IMR-90 (cell line): Measurements from ENCODE around the gene GRAMD1A. TPM values are rescaled to one million over a fixed set of nuclear protein-coding genes. Genes with fewer than 3 reads are reported as not detected.
"Not testable (repeated sequence)": the region's sequence is repeated elsewhere in the genome, so short reads cannot be mapped to it uniquely, and the experiment has no call there.

Experiments used
- ATAC-seq: fragments of 200-7000 bp; cut with Tn5 transposase; 2 replicates; pipeline ENCODE4 v1.9.1; 2020; ENCODE audit warnings: low read depth, mild to moderate bottlenecking, moderate library complexity
- BruUV-seq: library from RNA; stranded (reverse); fragments of 400-500 nt; replicated peaks from 2 replicates; lab custom pipeline; 2021; lab: Mats Ljungman, UMichigan
- CTCF ChIA-PET: fragments of 300-600 bp; formaldehyde crosslinking; extraction: SDS; loops from one replicate; lab custom pipeline; 2021; ENCODE audit warnings: antibody characterized with exemption; lab: Yijun Ruan, JAX
- POLR2A ChIA-PET: fragments of 300-600 bp; sonication (Branson Sonifier 250); formaldehyde crosslinking; loops from one replicate; lab custom pipeline; 2022; ENCODE audit warnings: antibody characterized with exemption; ENCODE audit not compliant: unreplicated experiment; lab: Charles Lee
- DNase-seq: peaks from one replicate; pipeline ENCODE4 v3.0.0; 2013
- H2AFZ ChIP-seq: replicated peaks from 2 replicates; pipeline ENCODE3; 2013; ENCODE audit warnings: low read length, mild to moderate bottlenecking; ENCODE audit not compliant: poor library complexity
- H2AK5ac ChIP-seq: 2 replicates; pipeline ENCODE4 v1.6.1; 2013; ENCODE audit warnings: low read depth, low read length, inconsistent platforms
- H2AK9ac ChIP-seq: replicated peaks from 2 replicates; pipeline ENCODE3; 2013; ENCODE audit warnings: mild to moderate bottlenecking, low read depth, low read length, moderate library complexity; ENCODE audit not compliant: poor library complexity
- H2BK120ac ChIP-seq: 2 replicates; pipeline ENCODE4 v1.6.1; 2013; ENCODE audit warnings: low read depth, low read length, inconsistent platforms
- H2BK15ac ChIP-seq: 3 replicates; pipeline ENCODE4 v1.6.1; 2013; ENCODE audit warnings: low read depth, low read length, inconsistent platforms
- H2BK20ac ChIP-seq: 2 replicates; pipeline ENCODE4 v1.6.1; 2013; ENCODE audit warnings: low read depth, mild to moderate bottlenecking, inconsistent platforms, low read length, moderate library complexity
- H2BK5ac ChIP-seq: 2 replicates; pipeline ENCODE4 v1.6.1; 2013; ENCODE audit warnings: mild to moderate bottlenecking, low read depth, low read length, inconsistent platforms; ENCODE audit not compliant: poor library complexity, severe bottlenecking
- H3K14ac ChIP-seq: replicated peaks from 2 replicates; pipeline ENCODE4 v1.6.1; 2013; ENCODE audit warnings: low read depth, low read length, inconsistent platforms
- H3K18ac ChIP-seq: 2 replicates; pipeline ENCODE4 v1.6.1; 2013; ENCODE audit warnings: low read depth, low read length, control low read depth
- H3K23ac ChIP-seq: 2 replicates; pipeline ENCODE4 v1.6.1; 2013; ENCODE audit warnings: low read depth, low read length, inconsistent platforms
- H3K27ac ChIP-seq: 2 replicates; pipeline ENCODE4 v1.5.1; 2013; ENCODE audit warnings: mild to moderate bottlenecking, control low read depth, low read length; ENCODE audit not compliant: insufficient read depth
- H3K27me3 ChIP-seq: 2 replicates; pipeline ENCODE4 v1.6.1; 2013; ENCODE audit warnings: low read length; ENCODE audit not compliant: control insufficient read depth, insufficient read depth
- H3K36me3 ChIP-seq: 2 replicates; pipeline ENCODE4 v1.6.1; 2013; ENCODE audit warnings: low read length, mixed read lengths; ENCODE audit not compliant: control insufficient read depth, insufficient read depth
- H3K4ac ChIP-seq: 2 replicates; pipeline ENCODE4 v1.6.1; 2013; ENCODE audit warnings: low read depth, low read length, inconsistent platforms
- H3K4me1 ChIP-seq: 2 replicates; pipeline ENCODE4 v1.6.1; 2013; ENCODE audit warnings: low read length, mixed read lengths; ENCODE audit not compliant: control insufficient read depth, insufficient read depth
- H3K4me2 ChIP-seq: 2 replicates; pipeline ENCODE4 v1.6.1; 2013; ENCODE audit warnings: low read depth, mild to moderate bottlenecking, control low read depth, low read length, moderate library complexity
- H3K4me3 ChIP-seq: 2 replicates; pipeline ENCODE4 v1.5.1; 2013; ENCODE audit warnings: low read depth, mild to moderate bottlenecking, control low read depth, low read length, moderate library complexity; ENCODE audit not compliant: insufficient read depth
- H3K56ac ChIP-seq: 2 replicates; pipeline ENCODE4 v1.6.1; 2013; ENCODE audit warnings: low read length, inconsistent platforms; ENCODE audit not compliant: insufficient read depth; ENCODE audit errors: extremely low read depth
- H3K79me1 ChIP-seq, 2 experiments: 2 replicates each; pipeline ENCODE4 v1.6.1; 2013; ENCODE audit warnings: low read length in 2 of 2, inconsistent platforms in 1 of 2, low read depth in 1 of 2
- H3K9ac ChIP-seq: 2 replicates; pipeline ENCODE4 v1.6.1; 2013; ENCODE audit warnings: low read depth, low read length, control low read depth
- H3K9me1 ChIP-seq: 2 replicates; pipeline ENCODE4 v1.6.1; 2013; ENCODE audit warnings: low read length, inconsistent platforms; ENCODE audit not compliant: insufficient read depth
- H3K9me3 ChIP-seq: 2 replicates; pipeline ENCODE4 v1.6.1; 2013; ENCODE audit warnings: low read length; ENCODE audit not compliant: control insufficient read depth, insufficient read depth
- H4K20me1 ChIP-seq: 2 replicates; pipeline ENCODE4 v1.6.1; 2013; ENCODE audit warnings: low read length, inconsistent platforms; ENCODE audit not compliant: insufficient read depth
- H4K5ac ChIP-seq: 2 replicates; pipeline ENCODE4 v1.6.1; 2013; ENCODE audit warnings: mild to moderate bottlenecking, low read depth, low read length, control low read depth
- H4K8ac ChIP-seq, 2 experiments: 2 replicates each; pipeline ENCODE4 v1.6.1; 2013; ENCODE audit warnings: low read depth in 2 of 2, low read length in 2 of 2, control low read depth in 1 of 2, inconsistent platforms in 1 of 2
- H4K91ac ChIP-seq: 2 replicates; pipeline ENCODE4 v1.6.1; 2013; ENCODE audit warnings: low read depth, low read length, inconsistent platforms; ENCODE audit not compliant: insufficient read depth
- WGBS, 2 experiments: methylation state at CpG; one replicate each; pipeline versions ENCODE4 v1.1.5 to v1.1.7; 2013; ENCODE audit warnings: missing lambda C conversion rate in 2 of 2; ENCODE audit not compliant: insufficient read length in 1 of 2; ENCODE audit errors: extremely low coverage in 2 of 2; 5-methylcytosine and 5-hydroxymethylcytosine counted together
- dilution Hi-C: fragments of 300-500 bp; cut with HindIII; formaldehyde crosslinking; loops from one replicate; pipeline ENCODE4 v1.14.3; 2018; ENCODE audit warnings: low sequenced_read_pairs; ENCODE audit not compliant: unreplicated experiment
- in situ Hi-C: fragments of 300-500 bp; cut with MboI; formaldehyde crosslinking; loops from 3 replicates; pipeline ENCODE4 v1.14.3; 2019; ENCODE audit warnings: low sequenced_read_pairs, inconsistent platforms, mixed read lengths
- intact Hi-C: fragments of 100-400 bp; cut with micrococcal nuclease; formaldehyde crosslinking; loops from 2 replicates; pipeline ENCODE4 v1.10.0; 2022
- polyA plus RNA-seq, 3 experiments: library from polyadenylated mRNA; depleted of rRNA; stranded (reverse); fragments of >200 nt; gene quantifications; 2 replicates each; pipeline ENCODE4 v1.2.3, GENCODE V29; 2012; ENCODE audit warnings: low replicate concordance in 1 of 3
- total RNA-seq: library from RNA; depleted of rRNA; stranded (reverse); fragments of >200 nt; gene quantifications from 2 replicates; pipeline ENCODE4 v1.2.3, GENCODE V29; 2012

The GRAMD1A gene
- total and polyA plus RNA-seq, 2 of the 4 experiments (the other 2 are of a cell fraction), result 11.1 to 63.0 TPM

DNA sequence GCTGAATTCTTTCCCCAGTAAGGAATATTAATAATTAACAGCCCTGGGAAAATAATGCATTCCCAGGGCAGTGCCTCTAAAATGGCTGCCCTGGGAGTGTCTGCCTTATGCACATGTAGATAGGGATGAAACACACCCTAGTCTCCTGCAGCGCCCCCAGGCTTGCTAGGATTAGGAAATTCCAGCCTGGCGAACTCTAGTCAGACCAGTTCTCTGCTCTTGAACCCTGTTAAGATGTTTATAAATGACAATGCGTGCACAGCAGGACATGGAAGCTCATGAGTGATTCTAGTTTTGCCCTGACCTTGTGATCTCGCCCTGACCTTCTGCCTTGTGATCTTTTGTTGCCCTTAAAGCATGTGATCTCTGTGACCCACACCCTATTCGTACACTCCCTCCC, 34.6 kb upstream of the GRAMD1A start:
- Histone ChIP-seq H3K79me1 (peaks cover 21 to 32% of the 10 kb centered on the region in 2 experiments), H3K9me3 (peaks cover 10% of the 10 kb centered on the region), H3K9me1 (peaks cover 20% of the 10 kb centered on the region), H4K20me1 (peaks cover 16% of the 10 kb centered on the region)
- H4K5ac ChIP-seq, DNase-seq, H3K4me2 ChIP-seq, H3K4me1 ChIP-seq, H2AK9ac ChIP-seq, H3K27ac ChIP-seq, H3K36me3 ChIP-seq, H2AK5ac ChIP-seq, in situ Hi-C loops, H3K18ac ChIP-seq, H3K4ac ChIP-seq, H2AFZ ChIP-seq, H3K27me3 ChIP-seq, CTCF ChIA-PET, H2BK120ac ChIP-seq, H2BK5ac ChIP-seq, ATAC-seq, intact Hi-C loops, H2BK20ac ChIP-seq, dilution Hi-C loops, H3K14ac ChIP-seq, H3K4me3 ChIP-seq, BruUV-seq, H3K9ac ChIP-seq, H2BK15ac ChIP-seq, H3K23ac ChIP-seq, H4K91ac ChIP-seq, H4K8ac ChIP-seq, H3K56ac ChIP-seq: not testable (repeated sequence)
- WGBS, 2 experiments, result 50% methylated on average over 2 of the region's 5 CpGs; no CpG with 5 or more reads in 1 of the 2 experiments
- POLR2A ChIA-PET, result interaction anchor here (0.6 kb wide), 1 partner anchor 22 kb away, joined by 9 read pairs; no protein-coding TSS in a partner anchor
